Astrocyte (in vitro differentiated cells and primary cell): Measurements from ENCODE around the gene CLEC18C.
"Not testable (repeated sequence)": the region's sequence is repeated elsewhere in the genome, so short reads cannot be mapped to it uniquely, and the experiment has no call there.

Experiments
- CTCF ChIP-seq: IDR thresholded peaks from 2 replicates; pipeline ENCODE4 v1.5.1; 2011; ENCODE audit warnings: low read depth, mild to moderate bottlenecking, inconsistent platforms, low read length, moderate library complexity; ENCODE audit not compliant: insufficient read depth
- EZH2 ChIP-seq: IDR thresholded peaks from 2 replicates; pipeline ENCODE4 v1.6.1; 2012; ENCODE audit warnings: mild to moderate bottlenecking, low read length, inconsistent platforms; ENCODE audit not compliant: insufficient read depth

- not testable (repeated sequence) for TF ChIP-seq CTCF, EZH2
Observed at GRCh38 chr16:70136595-70136994, 37.0 kb upstream of the CLEC18C start.
